ENCODE data around the gene KRTAP9-9. TPM values are rescaled to one million over a fixed set of nuclear protein-coding genes. Genes with fewer than 3 reads are reported as not detected.

KRTAP9-9 gene
- polyA plus RNA-seq, 4 donors = not detected

Other genes with a start within 250 kb of the KRTAP9-9 start
- gene KRTAP3-1, start 246.3 kb upstream of the KRTAP9-9 start, polyA plus RNA-seq (ENCODE audit: insufficient read length in 4 of 4) = not detected
- gene KRTAP1-5, start 228.2 kb upstream of the KRTAP9-9 start, polyA plus RNA-seq (ENCODE audit: insufficient read length in 4 of 4) = not detected
- gene KRTAP1-4, start 225.2 kb upstream of the KRTAP9-9 start, polyA plus RNA-seq (ENCODE audit: insufficient read length in 4 of 4) = not detected
- gene KRTAP1-3, start 220.5 kb upstream of the KRTAP9-9 start, polyA plus RNA-seq (ENCODE audit: insufficient read length in 4 of 4) = not detected
- gene KRTAP1-1, start 213.9 kb upstream of the KRTAP9-9 start, polyA plus RNA-seq (ENCODE audit: insufficient read length in 4 of 4) = not detected
- gene KRTAP2-1, start 208.1 kb upstream of the KRTAP9-9 start, polyA plus RNA-seq (ENCODE audit: insufficient read length in 4 of 4) = not detected
- gene KRTAP2-2, start 200.2 kb upstream of the KRTAP9-9 start, polyA plus RNA-seq (ENCODE audit: insufficient read length in 4 of 4) = not detected
- gene KRTAP2-3, start 195.3 kb upstream of the KRTAP9-9 start, polyA plus RNA-seq (ENCODE audit: insufficient read length in 4 of 4) = not detected
- not detected for gene KRTAP2-4, start 189.5 kb upstream of the KRTAP9-9 start, polyA plus RNA-seq (ENCODE audit: insufficient read length in 4 of 4)
- not detected for gene KRTAP4-7, start 171.2 kb upstream of the KRTAP9-9 start, polyA plus RNA-seq (ENCODE audit: insufficient read length in 4 of 4)
- not detected for gene KRTAP4-8, start 157.2 kb upstream of the KRTAP9-9 start, polyA plus RNA-seq (ENCODE audit: insufficient read length in 4 of 4)
- gene KRTAP4-16, start 153.2 kb upstream of the KRTAP9-9 start, polyA plus RNA-seq (ENCODE audit: insufficient read length in 4 of 4) = not detected
- not detected for gene KRTAP4-9, start 150.0 kb upstream of the KRTAP9-9 start, polyA plus RNA-seq (ENCODE audit: insufficient read length in 4 of 4)
- gene KRTAP4-11, start 137.0 kb upstream of the KRTAP9-9 start, polyA plus RNA-seq (ENCODE audit: insufficient read length in 4 of 4) = not detected
- gene KRTAP4-12, start 131.2 kb upstream of the KRTAP9-9 start, polyA plus RNA-seq (ENCODE audit: insufficient read length in 4 of 4) = not detected
- gene KRTAP4-6, start 114.8 kb upstream of the KRTAP9-9 start, polyA plus RNA-seq (ENCODE audit: insufficient read length in 4 of 4) = not detected
- gene KRTAP4-5, start 105.6 kb upstream of the KRTAP9-9 start, polyA plus RNA-seq (ENCODE audit: insufficient read length in 4 of 4) = not detected
- gene KRTAP4-4, start 94.6 kb upstream of the KRTAP9-9 start, polyA plus RNA-seq (ENCODE audit: insufficient read length in 4 of 4) = not detected
- gene KRTAP4-3, start 87.2 kb upstream of the KRTAP9-9 start, polyA plus RNA-seq (ENCODE audit: insufficient read length in 4 of 4) = not detected
- gene KRTAP4-2, start 77.2 kb upstream of the KRTAP9-9 start, polyA plus RNA-seq (ENCODE audit: insufficient read length in 4 of 4) = not detected
- not detected for gene KRTAP4-1, start 70.5 kb upstream of the KRTAP9-9 start, polyA plus RNA-seq (ENCODE audit: insufficient read length in 4 of 4)
- gene KRTAP9-1, start 65.5 kb upstream of the KRTAP9-9 start, polyA plus RNA-seq (ENCODE audit: insufficient read length in 4 of 4) = not detected
- not detected for gene KRTAP9-2, start 28.7 kb upstream of the KRTAP9-9 start, polyA plus RNA-seq (ENCODE audit: insufficient read length in 4 of 4)
- gene KRTAP9-3, start 22.9 kb upstream of the KRTAP9-9 start, polyA plus RNA-seq (ENCODE audit: insufficient read length in 4 of 4) = not detected
- gene KRTAP9-8, start 17.4 kb upstream of the KRTAP9-9 start, polyA plus RNA-seq (ENCODE audit: insufficient read length in 4 of 4) = not detected
- not detected for gene KRTAP9-4, start 5.7 kb upstream of the KRTAP9-9 start, polyA plus RNA-seq (ENCODE audit: insufficient read length in 4 of 4)
- gene KRTAP9-6, start 10.0 kb downstream of the KRTAP9-9 start, polyA plus RNA-seq (ENCODE audit: insufficient read length in 4 of 4) = under 1 TPM in 3 of 4 donors, not detected in 1; 0.09 to 0.14 (median 0.10) TPM
- gene KRTAP9-7, start 20.3 kb downstream of the KRTAP9-9 start, polyA plus RNA-seq (ENCODE audit: insufficient read length in 4 of 4) = not detected
- gene KRTAP29-1, start 47.5 kb downstream of the KRTAP9-9 start, polyA plus RNA-seq (ENCODE audit: insufficient read length in 4 of 4) = not detected
- not detected for gene KRTAP16-1, start 53.9 kb downstream of the KRTAP9-9 start, polyA plus RNA-seq (ENCODE audit: insufficient read length in 4 of 4)
- gene KRTAP17-1, start 60.3 kb downstream of the KRTAP9-9 start, polyA plus RNA-seq (ENCODE audit: insufficient read length in 4 of 4) = not detected
- not detected for gene KRT33A, start 95.4 kb downstream of the KRTAP9-9 start, polyA plus RNA-seq (ENCODE audit: insufficient read length in 4 of 4)
- not detected for gene KRT33B, start 114.4 kb downstream of the KRTAP9-9 start, polyA plus RNA-seq (ENCODE audit: insufficient read length in 4 of 4)
- gene KRT34, start 126.9 kb downstream of the KRTAP9-9 start, polyA plus RNA-seq (ENCODE audit: insufficient read length in 4 of 4) = not detected
- gene KRT31, start 142.2 kb downstream of the KRTAP9-9 start, polyA plus RNA-seq (ENCODE audit: insufficient read length in 4 of 4) = not detected
- gene KRT37, start 169.2 kb downstream of the KRTAP9-9 start, polyA plus RNA-seq (ENCODE audit: insufficient read length in 4 of 4) = not detected
- not detected for gene KRT38, start 185.6 kb downstream of the KRTAP9-9 start, polyA plus RNA-seq (ENCODE audit: insufficient read length in 4 of 4)
- not detected for gene KRT32, start 212.0 kb downstream of the KRTAP9-9 start, polyA plus RNA-seq (ENCODE audit: insufficient read length in 4 of 4)
- gene KRT35, start 225.8 kb downstream of the KRTAP9-9 start, polyA plus RNA-seq (ENCODE audit: insufficient read length in 4 of 4) = under 1 TPM in 2 of 4 donors, not detected in 2; 0.10 to 0.14 TPM
- gene KRT36, start 234.5 kb downstream of the KRTAP9-9 start, polyA plus RNA-seq (ENCODE audit: insufficient read length in 4 of 4) = not detected

Measured in left renal cortex interstitium (tissue), 4 donors.